ENCODE results near the gene WNT3.

DNA sequence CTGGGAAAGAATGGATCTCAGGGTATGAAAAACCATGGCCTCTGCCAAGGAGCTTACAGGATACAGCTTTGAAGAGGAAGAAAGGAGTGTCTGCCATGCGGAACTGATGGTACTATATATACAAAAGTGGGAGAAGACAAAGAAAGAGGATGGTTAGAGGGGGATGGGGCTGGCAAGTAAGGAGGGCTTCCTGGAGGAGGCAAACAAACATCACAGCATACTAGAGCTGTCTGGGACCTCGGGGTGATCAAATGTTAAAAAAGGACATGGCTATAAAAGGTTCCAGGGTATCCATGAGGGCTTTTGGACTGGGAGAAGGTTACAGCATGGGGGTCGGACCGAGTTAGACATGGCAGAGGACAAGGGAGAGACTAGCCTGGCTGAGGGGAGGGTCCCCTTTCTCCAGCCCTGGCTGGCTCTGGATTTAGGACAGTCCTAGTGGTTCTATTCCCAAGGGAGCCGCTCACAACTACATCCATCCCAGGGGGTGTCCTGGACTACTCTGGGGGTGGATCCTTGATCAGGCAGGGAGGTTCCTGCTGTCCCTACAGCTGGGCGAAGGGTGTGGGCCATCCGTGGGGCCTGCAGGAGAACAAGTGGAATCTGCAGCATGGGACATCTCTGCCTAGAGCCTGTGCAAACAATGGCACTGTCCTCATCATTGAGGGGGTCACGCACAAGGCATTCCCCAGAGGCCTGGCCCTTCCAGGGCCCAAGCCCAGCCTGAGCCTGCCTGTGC lies 45.1 kb upstream of the WNT3 start:
- TF ChIP-seq, protein P1, sequence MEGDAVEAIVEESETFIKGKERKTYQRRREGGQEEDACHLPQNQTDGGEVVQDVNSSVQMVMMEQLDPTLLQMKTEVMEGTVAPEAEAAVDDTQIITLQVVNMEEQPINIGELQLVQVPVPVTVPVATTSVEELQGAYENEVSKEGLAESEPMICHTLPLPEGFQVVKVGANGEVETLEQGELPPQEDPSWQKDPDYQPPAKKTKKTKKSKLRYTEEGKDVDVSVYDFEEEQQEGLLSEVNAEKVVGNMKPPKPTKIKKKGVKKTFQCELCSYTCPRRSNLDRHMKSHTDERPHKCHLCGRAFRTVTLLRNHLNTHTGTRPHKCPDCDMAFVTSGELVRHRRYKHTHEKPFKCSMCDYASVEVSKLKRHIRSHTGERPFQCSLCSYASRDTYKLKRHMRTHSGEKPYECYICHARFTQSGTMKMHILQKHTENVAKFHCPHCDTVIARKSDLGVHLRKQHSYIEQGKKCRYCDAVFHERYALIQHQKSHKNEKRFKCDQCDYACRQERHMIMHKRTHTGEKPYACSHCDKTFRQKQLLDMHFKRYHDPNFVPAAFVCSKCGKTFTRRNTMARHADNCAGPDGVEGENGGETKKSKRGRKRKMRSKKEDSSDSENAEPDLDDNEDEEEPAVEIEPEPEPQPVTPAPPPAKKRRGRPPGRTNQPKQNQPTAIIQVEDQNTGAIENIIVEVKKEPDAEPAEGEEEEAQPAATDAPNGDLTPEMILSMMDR (conservative IDR thresholded peaks at IDR 0.05 in 1 of 2, IDR thresholded peaks at IDR 0.05 in 1 of 2; ENCODE audit: extremely low read depth in 1 of 2, insufficient read depth in 1 of 2, low read depth in 1 of 2, low read length in 2 of 2) = no peak
- TF ChIP-seq EZH2 (IDR thresholded peaks at IDR 0.05; ENCODE audit: borderline replicate concordance, low read length) = no peak

All from mammary epithelial cell (primary cell).